ENCODE measurements around the gene SPAG16.

SPAG16 gene

DNA sequence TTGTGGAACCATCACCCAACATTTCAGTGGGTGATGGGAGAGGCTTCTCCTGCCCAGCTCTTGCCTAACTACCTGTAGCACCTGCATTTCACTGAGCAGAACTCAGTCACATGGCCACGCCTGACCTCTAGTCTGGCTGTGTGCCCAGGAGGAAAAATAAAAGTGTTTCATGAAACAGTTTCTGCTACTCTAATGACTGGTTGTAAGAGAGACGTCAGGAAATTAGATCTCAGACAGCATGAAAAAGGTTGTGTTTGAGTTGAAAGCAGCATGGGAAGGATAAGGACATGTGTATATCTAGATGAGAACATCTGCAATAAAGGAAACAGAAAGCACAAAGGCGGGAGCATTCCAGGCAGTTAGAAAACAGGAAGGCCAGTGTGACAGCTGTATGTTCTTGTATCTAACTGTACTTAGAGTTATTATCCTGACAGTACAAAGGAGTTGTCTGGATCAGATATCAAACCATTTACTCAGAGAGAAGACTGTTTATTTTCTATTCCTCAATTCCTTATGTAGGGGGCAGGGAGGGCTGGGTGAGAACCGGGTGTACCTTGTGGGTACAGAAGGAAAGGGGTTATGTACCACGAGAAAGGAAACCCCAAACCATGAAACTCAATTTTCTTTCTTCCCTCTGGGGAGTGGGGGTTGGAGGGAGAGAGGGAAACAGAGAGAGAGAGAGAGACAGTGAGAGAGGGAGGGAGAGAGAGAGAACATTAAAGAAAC is 819.2 kb downstream of the SPAG16 start:
- TF ChIP-seq, protein P1, sequence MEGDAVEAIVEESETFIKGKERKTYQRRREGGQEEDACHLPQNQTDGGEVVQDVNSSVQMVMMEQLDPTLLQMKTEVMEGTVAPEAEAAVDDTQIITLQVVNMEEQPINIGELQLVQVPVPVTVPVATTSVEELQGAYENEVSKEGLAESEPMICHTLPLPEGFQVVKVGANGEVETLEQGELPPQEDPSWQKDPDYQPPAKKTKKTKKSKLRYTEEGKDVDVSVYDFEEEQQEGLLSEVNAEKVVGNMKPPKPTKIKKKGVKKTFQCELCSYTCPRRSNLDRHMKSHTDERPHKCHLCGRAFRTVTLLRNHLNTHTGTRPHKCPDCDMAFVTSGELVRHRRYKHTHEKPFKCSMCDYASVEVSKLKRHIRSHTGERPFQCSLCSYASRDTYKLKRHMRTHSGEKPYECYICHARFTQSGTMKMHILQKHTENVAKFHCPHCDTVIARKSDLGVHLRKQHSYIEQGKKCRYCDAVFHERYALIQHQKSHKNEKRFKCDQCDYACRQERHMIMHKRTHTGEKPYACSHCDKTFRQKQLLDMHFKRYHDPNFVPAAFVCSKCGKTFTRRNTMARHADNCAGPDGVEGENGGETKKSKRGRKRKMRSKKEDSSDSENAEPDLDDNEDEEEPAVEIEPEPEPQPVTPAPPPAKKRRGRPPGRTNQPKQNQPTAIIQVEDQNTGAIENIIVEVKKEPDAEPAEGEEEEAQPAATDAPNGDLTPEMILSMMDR (IDR thresholded peaks at IDR 0.05) = no peak
- no peak for TF ChIP-seq ZFX (IDR thresholded peaks at IDR 0.05; ENCODE audit: borderline replicate concordance)
- H3K27ac ChIP-seq = no peak overlapping the region

DNA sequence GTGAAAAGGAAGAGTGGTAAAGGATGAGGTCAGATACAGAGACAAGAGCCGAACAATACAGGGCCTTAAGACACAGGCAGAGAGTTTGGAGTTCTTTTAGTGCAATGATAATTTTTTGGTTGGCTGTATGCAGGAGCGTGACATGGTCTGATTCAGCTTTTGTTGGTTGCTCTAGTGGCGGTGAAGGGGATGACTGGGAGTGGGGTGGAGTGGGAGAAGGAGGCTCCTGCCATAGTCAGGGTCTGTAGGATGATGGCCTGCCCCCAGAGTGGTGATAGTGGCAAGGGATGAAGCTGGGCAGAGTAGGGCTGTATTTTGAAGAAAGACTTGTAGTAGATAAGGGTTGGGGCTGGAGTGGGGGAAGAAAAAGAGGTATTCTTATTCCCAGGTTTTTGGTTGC is 820.0 kb downstream of the SPAG16 start:
- TF ChIP-seq ZFX (IDR thresholded peaks at IDR 0.05; ENCODE audit: borderline replicate concordance) = no peak
- TF ChIP-seq, protein P1 (IDR thresholded peaks at IDR 0.05) = no peak
- no peak overlapping the region for H3K27ac ChIP-seq

DNA sequence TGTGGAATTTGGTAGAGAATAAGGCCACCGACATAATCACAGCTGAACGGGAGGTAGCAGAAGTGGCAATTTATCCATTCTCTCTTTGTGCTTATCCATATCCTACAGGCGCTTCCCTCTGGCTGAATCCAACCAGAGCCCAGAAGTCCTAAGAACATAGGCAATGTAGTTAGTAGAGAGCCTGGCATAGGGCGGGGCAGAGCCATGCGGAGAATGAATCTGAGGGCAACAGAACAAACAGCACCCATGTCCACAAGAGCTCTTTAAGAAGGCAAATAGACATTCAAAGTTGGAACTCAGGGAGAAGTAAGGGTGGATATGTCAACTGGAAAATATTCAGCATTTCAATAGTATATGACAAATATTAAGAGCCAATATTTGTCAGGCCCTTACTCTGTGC is 820.7 kb downstream of the SPAG16 start:
- H3K27ac ChIP-seq = no peak overlapping the region
- no peak for TF ChIP-seq ZFX (IDR thresholded peaks at IDR 0.05; ENCODE audit: borderline replicate concordance)
- TF ChIP-seq, protein P1 (IDR thresholded peaks at IDR 0.05) = no peak

DNA sequence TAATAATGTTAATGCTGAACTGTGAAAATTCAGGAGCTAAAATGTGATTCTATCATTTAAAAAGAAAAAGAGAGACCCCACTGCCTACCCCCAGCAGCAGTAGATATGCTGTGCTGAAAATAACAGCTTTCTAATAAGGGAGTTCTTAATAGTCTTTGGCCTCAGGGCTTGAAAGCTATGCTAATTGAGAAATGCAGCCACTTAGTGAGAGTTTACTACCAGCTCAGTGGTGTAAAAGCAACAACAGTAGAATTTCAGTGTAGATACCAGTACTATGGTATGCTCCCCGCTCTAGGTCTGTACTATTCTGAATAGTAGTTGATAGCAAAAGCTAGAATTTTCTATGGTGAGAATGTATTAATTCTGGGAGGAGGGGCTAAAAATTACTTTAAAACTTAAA is 823.5 kb downstream of the SPAG16 start:
- no peak for TF ChIP-seq ZFX (IDR thresholded peaks at IDR 0.05; ENCODE audit: borderline replicate concordance)
- TF ChIP-seq, protein P1 (IDR thresholded peaks at IDR 0.05) = no peak

DNA sequence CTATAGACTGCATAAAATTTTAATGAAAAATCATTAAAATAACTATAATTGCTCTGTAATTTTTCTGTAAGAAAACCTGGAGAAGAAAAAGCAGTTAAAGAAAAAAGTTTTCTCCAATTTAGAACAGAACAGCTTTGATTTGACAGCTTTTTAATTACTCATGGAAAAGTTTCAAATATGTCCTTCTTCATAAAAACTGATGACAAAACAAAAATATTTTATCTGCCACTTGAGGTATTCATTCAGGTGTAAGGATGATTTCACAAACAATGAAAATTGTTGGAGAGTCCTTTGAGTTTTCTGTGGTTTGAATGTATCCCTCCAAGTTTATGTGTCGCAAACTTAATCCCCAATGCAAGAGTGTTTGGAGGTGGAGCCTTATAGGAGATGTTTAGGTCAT is 824.3 kb downstream of the SPAG16 start:
- no peak for TF ChIP-seq ZFX (IDR thresholded peaks at IDR 0.05; ENCODE audit: borderline replicate concordance)
- TF ChIP-seq, protein P1 (IDR thresholded peaks at IDR 0.05) = no peak
- no peak overlapping the region for H3K27ac ChIP-seq

More for the DNA sequence above, 823.5 kb downstream of the SPAG16 start:
- H3K27ac ChIP-seq = no peak overlapping the region

DNA sequence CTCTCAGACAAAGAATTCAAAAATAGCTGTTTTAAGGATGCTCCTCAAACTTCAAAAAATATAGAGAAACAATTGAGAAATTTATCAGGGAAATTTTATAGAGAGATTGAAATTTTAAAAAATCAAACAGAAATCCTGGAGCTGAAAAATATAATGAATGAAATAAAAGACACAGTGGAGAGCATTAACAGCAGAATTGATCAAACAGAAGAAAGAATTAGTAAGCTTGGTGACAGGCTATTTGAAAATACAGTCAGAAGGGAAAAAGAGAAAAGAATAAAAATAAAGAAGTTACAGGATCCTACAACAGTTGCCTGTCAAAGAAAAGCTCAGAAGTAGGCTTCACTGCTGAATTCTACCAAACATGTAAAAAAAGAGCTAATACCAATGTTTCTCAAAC is 832.8 kb downstream of the SPAG16 start:
- H3K27ac ChIP-seq = no peak overlapping the region
- TF ChIP-seq ZFX (IDR thresholded peaks at IDR 0.05; ENCODE audit: borderline replicate concordance) = no peak

DNA sequence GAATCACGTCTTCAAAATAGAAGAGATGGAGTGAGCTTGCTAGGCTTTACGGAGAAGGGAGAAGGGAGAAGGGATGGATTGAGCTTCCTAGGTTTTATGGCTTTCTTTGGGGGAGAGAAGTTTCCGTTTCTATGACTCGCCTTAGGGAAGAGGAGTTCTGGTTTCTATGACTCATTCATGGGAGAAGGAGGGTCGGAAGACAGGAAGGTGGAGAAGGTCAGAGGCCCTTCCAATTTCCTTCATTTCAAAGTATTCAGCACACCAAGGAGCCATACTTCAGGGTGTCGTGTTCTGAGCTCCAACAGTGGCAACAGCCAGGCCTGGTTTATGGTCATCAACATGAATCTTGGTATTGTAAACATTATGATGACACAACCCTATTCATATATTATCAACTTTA is 841.9 kb downstream of the SPAG16 start:
- TF ChIP-seq, protein P1 (IDR thresholded peaks at IDR 0.05) = no peak
- no peak for TF ChIP-seq ZFX (IDR thresholded peaks at IDR 0.05; ENCODE audit: borderline replicate concordance)

DNA sequence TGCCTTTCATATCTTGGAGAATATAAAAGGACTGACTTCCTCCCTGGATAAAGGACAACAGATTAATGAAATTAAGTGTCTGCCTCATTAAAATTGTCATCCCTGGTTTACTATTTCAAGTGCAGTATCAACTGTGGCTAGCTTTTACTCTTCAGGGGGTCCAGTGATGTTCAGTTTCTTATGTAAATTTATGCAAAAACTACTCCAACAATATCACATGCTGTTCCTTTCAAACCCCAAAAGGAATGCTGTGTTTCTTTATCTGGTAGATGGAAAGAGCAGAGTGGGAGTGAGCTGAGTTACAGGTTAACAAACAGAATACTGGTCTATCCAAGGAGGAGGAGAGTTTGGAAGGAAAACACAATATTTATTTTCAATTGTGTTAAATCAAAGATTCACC is 842.9 kb downstream of the SPAG16 start:
- TF ChIP-seq, protein P1 (IDR thresholded peaks at IDR 0.05) = no peak
- TF ChIP-seq ZFX (IDR thresholded peaks at IDR 0.05; ENCODE audit: borderline replicate concordance) = no peak
- H3K27ac ChIP-seq = no peak overlapping the region

More for the DNA sequence above, 841.9 kb downstream of the SPAG16 start:
- H3K27ac ChIP-seq = no peak overlapping the region

All from 22Rv1 (cell line).